Measurements from ENCODE around the gene ASPN. TPM values are rescaled to one million over a fixed set of nuclear protein-coding genes. Genes with fewer than 3 reads are reported as not detected.

Gene ASPN
- total RNA-seq, 6 experiments from 2014 or later: 3.8 to 13.3 (median 10.4) TPM

DNA sequence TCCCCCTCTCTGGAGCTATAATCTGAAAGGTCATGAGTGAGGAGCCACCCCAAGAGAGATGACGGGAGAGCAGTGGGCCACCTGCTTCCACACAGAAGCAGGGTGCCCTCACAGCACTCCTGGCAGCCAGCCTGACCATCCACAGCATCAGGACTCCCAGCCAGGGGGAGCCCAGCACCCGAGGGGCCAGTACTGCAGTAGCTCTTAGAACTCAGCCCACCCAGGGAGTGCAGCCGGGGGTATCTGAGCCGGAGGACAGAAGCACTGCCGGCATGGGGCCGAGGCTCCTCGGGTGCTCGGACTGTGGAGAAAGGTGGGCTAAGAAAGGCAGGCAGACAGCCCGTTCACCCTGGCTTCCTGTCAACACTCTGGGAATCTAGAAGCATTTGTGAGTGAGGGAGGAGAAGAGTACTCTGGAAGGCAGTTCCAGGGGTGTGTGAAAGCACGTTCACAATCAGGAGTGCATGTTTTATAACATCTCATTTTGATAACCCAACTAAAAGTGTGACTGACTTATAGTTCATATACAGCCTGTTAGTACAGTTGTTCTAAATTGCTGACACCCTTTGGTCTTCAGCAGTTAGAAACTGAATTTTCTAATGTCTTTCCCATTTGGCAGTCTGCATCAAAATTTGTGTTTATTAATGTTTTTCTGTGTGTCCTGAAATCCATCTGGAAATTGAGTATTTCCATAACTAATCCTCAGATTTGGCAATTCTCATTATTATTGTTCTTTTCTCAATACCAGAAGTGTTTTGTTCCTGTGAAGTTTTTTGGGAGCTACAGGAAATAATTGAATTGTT, 25.9 kb upstream of the ASPN start:
- Histone ChIP-seq H3K27me3 (no peaks in the 10 kb centered on the region), H3K4me3 (no peak overlapping the region), H3K9me3 (no peaks in the 10 kb centered on the region), H3K27ac (no peak overlapping the region), H3K36me3 (no peaks in the 10 kb centered on the region), H3K4me1 (no peaks in the 10 kb centered on the region)
- no peak for ATAC-seq
- intact Hi-C loops (cut with DNase I): loop anchor here in 1 of 2 donors (10.0 kb wide), 1 partner anchor 127 kb away; no protein-coding TSS in a partner anchor
- TF ChIP-seq, protein P1, sequence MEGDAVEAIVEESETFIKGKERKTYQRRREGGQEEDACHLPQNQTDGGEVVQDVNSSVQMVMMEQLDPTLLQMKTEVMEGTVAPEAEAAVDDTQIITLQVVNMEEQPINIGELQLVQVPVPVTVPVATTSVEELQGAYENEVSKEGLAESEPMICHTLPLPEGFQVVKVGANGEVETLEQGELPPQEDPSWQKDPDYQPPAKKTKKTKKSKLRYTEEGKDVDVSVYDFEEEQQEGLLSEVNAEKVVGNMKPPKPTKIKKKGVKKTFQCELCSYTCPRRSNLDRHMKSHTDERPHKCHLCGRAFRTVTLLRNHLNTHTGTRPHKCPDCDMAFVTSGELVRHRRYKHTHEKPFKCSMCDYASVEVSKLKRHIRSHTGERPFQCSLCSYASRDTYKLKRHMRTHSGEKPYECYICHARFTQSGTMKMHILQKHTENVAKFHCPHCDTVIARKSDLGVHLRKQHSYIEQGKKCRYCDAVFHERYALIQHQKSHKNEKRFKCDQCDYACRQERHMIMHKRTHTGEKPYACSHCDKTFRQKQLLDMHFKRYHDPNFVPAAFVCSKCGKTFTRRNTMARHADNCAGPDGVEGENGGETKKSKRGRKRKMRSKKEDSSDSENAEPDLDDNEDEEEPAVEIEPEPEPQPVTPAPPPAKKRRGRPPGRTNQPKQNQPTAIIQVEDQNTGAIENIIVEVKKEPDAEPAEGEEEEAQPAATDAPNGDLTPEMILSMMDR (IDR thresholded peaks at IDR 0.05): no peak
- TF ChIP-seq POLR2A (IDR thresholded peaks at IDR 0.05): no peak
- DNase-seq: no peak
- 74% methylated on average over 3 of the region's 10 CpGs for WGBS (ENCODE audit: insufficient coverage, low coverage, low lambda C conversion rate, missing lambda C conversion rate)

DNA sequence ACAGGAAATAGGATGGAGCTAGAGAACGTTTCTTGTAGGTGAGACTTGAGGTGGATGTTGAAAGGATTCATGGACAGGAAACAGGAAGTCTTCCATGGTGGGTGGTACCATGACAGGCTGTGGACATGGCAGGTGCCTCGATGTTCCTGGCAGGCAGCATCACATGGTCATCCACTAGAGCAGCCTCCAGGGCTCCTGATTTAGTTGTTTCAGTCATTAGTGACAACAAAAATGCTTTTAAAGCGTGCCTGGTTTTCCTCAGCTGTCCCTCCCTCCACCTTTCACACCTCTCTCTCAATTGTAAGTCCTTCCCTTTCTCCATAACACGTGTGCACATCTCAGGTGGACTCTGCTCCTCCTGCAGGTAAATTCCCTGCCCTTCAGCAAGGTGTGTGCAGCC, 25.2 kb upstream of the ASPN start:
- ATAC-seq (no peak), DNase-seq (no peak)
- TF ChIP-seq POLR2A (IDR thresholded peaks at IDR 0.05): no peak
- TF ChIP-seq, protein P1 (IDR thresholded peaks at IDR 0.05): no peak
- Histone ChIP-seq H3K4me3 (no peak overlapping the region), H3K36me3 (no peaks in the 10 kb centered on the region), H3K9me3 (no peaks in the 10 kb centered on the region), H3K4me1 (no peaks in the 10 kb centered on the region), H3K27ac (no peak overlapping the region), H3K27me3 (no peaks in the 10 kb centered on the region)
- intact Hi-C loops (cut with DNase I): loop anchor here in 1 of 2 donors (10.0 kb wide), 1 partner anchor 127 kb away; no protein-coding TSS in a partner anchor
- WGBS (ENCODE audit: insufficient coverage, low coverage, low lambda C conversion rate, missing lambda C conversion rate): 62% methylated on average over 3 of the region's 4 CpGs

DNA sequence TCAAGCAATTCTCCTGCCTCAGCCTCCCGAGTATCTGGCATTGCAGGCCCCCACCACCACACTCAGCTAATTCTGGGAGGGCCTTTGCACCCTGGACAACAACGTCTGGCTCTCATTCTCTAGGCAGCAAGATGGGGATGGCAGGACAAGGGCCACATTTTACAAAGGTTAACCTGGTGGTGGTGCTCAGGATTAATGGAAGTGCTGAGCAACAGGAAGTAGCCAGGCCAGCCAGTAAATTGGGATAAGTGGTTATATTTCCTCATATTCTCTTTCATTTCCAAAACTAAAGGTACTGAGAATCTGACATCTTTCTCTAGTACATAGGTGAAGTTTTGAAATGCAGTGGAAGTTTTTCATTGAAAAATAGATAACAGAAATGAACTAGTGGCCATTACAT, 24.7 kb upstream of the ASPN start:
- 80% methylated on average over 2 of the region's 2 CpGs for WGBS (ENCODE audit: insufficient coverage, low coverage, low lambda C conversion rate, missing lambda C conversion rate)
- Histone ChIP-seq H3K4me3 (no peak overlapping the region), H3K27ac (no peak overlapping the region), H3K4me1 (peaks cover 0 to 4% (median 0%) of the 10 kb centered on the region in 4 donors), H3K36me3 (no peaks in the 10 kb centered on the region), H3K27me3 (no peaks in the 10 kb centered on the region), H3K9me3 (no peaks in the 10 kb centered on the region)
- TF ChIP-seq POLR2A (IDR thresholded peaks at IDR 0.05): no peak
- TF ChIP-seq, protein P1 (IDR thresholded peaks at IDR 0.05): peak in 1 of 4 donors; percentile 14
- ATAC-seq (peak in 2 of 4 donors; percentile 28 to 65), DNase-seq (no peak)
- intact Hi-C loops (cut with DNase I): loop anchor here in 1 of 2 donors (10.0 kb wide), 1 partner anchor 128 kb away; no protein-coding TSS in a partner anchor

DNA sequence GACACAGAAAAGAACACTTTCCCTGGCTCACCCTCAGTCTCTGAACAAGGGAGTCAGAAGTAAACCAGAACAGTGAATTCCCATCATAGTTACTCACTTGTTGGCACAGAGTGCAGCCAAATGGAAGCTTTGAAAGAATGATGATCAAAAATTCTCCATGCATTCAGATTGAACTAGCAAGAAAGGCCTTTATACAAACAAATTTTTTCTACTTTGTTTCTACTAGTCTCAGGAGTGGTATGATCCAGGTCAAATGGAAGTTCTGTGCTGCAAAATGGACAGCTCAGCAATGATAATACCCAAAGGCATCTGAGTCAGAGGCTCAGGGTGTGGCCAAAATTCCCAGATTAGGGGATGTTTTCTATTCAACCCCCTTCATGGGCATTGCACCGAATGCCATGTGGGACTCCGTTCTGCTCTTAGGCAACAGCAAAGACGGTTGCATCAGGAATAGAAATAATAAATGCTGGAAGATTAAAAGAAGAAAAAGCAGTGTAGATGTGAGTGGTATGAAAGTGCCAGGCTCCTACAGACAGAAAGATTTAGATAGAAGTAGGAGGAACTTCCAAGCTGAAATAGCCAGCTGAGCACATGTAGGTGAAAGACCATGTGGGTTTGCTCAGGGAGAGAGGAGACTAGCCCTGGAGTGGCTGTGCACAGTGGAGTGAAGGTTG, 24.0 kb upstream of the ASPN start:
- no peak overlapping the region for H3K4me3 ChIP-seq
- H3K27ac ChIP-seq: no peak overlapping the region
- no peaks in the 10 kb centered on the region for H3K9me3 ChIP-seq
- no peaks in the 10 kb centered on the region for H3K36me3 ChIP-seq
- DNase-seq (no peak), ATAC-seq (peak in 1 of 4 donors; percentile 29)
- H3K27me3 ChIP-seq: no peaks in the 10 kb centered on the region
- H3K4me1 ChIP-seq: peaks cover 0 to 4% (median 0%) of the 10 kb centered on the region in 4 donors
- intact Hi-C loops (cut with DNase I): loop anchor here in 1 of 2 donors (10.0 kb wide), 1 partner anchor 128 kb away; no protein-coding TSS in a partner anchor
- no peak for TF ChIP-seq POLR2A (IDR thresholded peaks at IDR 0.05)
- TF ChIP-seq, protein P1 (IDR thresholded peaks at IDR 0.05): no peak
- whole genome bisulfite sequencing (ENCODE audit: insufficient coverage, low coverage, low lambda C conversion rate, missing lambda C conversion rate): 62% methylated on average over 3 of the region's 3 CpGs
